NT2/D1 (cell line): ENCODE data around the gene MAPK12.

Experiments
- SUZ12 ChIP-seq: IDR thresholded peaks from 2 replicates; pipeline ENCODE4 v1.6.1; 2011; ENCODE audit not compliant: insufficient read length, insufficient read depth; ENCODE audit errors: extremely low read depth
- YY1 ChIP-seq: IDR thresholded peaks from 2 replicates; pipeline ENCODE4 v1.6.1; 2011; ENCODE audit not compliant: insufficient read length, insufficient read depth
- ZNF274 ChIP-seq: IDR thresholded peaks from 2 replicates; pipeline ENCODE4 v1.6.1; 2011; ENCODE audit warnings: mild to moderate bottlenecking, low read depth, low read length

DNA sequence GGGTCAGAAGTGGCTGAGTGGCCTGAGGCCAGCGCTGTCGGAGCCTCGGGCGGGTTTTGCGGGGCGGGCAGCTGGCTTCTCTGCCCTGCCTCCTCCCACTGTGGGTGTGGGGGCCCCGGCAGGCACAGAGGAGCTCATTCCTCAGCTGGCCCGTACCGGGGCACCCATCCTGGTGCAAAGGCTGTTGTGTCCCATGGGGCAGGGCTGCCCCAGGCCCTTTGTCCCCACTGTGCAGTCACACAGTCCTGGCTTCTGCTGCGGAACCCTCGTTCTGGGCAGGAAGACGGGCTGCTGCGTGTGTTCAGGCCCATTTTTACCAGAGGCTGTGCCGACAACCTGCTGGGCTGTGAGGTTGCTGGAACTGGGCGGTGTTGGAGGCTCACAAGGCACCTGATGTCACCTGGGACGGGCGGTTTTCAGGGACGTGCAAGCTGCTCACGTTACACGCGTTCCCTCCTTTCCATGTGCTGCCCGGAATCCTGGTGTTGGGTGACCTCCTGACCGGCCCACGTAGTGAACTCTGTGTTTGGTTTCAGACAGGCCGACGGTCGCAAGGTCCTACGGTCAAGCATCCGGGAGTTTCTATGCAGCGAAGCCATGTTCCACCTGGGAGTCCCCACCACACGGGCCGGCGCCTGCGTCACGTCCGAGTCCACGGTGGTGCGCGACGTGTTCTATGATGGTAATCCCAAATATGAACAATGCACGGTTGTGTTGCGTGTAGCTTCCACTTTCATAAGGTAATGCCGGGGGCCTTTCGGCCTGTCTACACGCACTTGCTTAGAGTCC, 55.5 kb downstream of the MAPK12 start:
- TF ChIP-seq YY1, result no peak
- no peak for TF ChIP-seq SUZ12
- no peak for TF ChIP-seq ZNF274
